ENCODE results near the gene BSND. TPM values are rescaled to one million over a fixed set of nuclear protein-coding genes. Genes with fewer than 3 reads are reported as not detected.
A peak's percentile ranks its signal among the peaks of the same experiment; 100 is the strongest.

Gene BSND
- total RNA-seq, 4 donors from 2014 or later = not detected

- DNase-seq (ENCODE audit: low spot score in 2 of 2) = no peak
- TF ChIP-seq, protein P1, sequence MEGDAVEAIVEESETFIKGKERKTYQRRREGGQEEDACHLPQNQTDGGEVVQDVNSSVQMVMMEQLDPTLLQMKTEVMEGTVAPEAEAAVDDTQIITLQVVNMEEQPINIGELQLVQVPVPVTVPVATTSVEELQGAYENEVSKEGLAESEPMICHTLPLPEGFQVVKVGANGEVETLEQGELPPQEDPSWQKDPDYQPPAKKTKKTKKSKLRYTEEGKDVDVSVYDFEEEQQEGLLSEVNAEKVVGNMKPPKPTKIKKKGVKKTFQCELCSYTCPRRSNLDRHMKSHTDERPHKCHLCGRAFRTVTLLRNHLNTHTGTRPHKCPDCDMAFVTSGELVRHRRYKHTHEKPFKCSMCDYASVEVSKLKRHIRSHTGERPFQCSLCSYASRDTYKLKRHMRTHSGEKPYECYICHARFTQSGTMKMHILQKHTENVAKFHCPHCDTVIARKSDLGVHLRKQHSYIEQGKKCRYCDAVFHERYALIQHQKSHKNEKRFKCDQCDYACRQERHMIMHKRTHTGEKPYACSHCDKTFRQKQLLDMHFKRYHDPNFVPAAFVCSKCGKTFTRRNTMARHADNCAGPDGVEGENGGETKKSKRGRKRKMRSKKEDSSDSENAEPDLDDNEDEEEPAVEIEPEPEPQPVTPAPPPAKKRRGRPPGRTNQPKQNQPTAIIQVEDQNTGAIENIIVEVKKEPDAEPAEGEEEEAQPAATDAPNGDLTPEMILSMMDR (IDR thresholded peaks at IDR 0.05) = no peak
- no peak overlapping the region for H3K4me3 ChIP-seq (ENCODE audit: low read depth, poor library complexity, severe bottlenecking)
- 78 to 85% methylated on average over 9 of the region's 9 CpGs for WGBS, 2 donors
- intact Hi-C loops (cut with DNase I; ENCODE audit: low total_unique reads) = loop anchor here (10.0 kb wide), 2 partner anchors 51 to 501 kb away; no protein-coding TSS in a partner anchor
These were observed 2.9 kb upstream of the BSND start for GRCh38 chr1:54995835-54996234.

DNA sequence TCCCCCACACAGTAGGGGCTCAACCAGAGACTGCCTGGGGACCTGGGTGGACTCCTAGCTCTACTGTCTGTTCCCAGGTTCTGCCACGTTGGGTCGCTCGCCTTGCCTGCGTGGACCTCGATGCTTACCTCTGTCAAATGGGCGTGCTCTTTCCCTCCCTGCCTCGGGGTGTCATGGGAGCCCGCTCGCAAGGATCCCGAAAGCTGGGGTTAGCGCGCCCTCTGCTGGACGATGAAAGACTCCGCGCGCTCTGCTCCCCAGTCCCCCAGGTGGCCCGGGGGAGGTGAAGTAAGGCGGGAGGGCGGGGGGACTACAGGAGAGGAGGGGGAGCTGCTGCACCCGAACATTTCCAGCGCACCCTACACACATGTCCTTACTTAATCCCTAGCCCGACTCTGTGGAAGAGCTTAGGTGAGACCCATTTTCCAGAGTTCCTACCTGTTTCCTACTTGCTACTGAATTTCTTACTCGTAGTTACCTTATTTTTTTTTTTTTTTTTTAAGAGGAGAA lies 2.3 kb upstream of the BSND start:
- 4% methylated on average over 23 of the region's 23 CpGs for WGBS, 2 donors
- intact Hi-C loops (cut with DNase I; ENCODE audit: low total_unique reads) = loop anchor here (10.0 kb wide), 2 partner anchors 52 to 502 kb away; no protein-coding TSS in a partner anchor

GRCh38 chr1:54996869-54997710 lies 1.6 kb upstream of the BSND start:
- 17 to 27% methylated on average over 43 to 46 of the region's 46 CpGs for WGBS, 2 donors
- intact Hi-C loops (cut with DNase I; ENCODE audit: low total_unique reads) = loop anchor here (10.0 kb wide), 2 partner anchors 52 to 502 kb away; no protein-coding TSS in a partner anchor
- no peak for DNase-seq (ENCODE audit: low spot score in 2 of 2)
- H3K4me3 ChIP-seq (ENCODE audit: low read depth, poor library complexity, severe bottlenecking) = no peak overlapping the region
- TF ChIP-seq, protein P1 (IDR thresholded peaks at IDR 0.05) = no peak
- TF ChIP-seq POLR2A (IDR thresholded peaks at IDR 0.05) = no peak

More for the DNA sequence above, 2.3 kb upstream of the BSND start:
- DNase-seq (ENCODE audit: low spot score in 2 of 2) = peak; percentile 28 to 94
- H3K4me3 ChIP-seq (ENCODE audit: low read depth, poor library complexity, severe bottlenecking) = no peak overlapping the region
- TF ChIP-seq POLR2A (IDR thresholded peaks at IDR 0.05) = no peak
- TF ChIP-seq, protein P1 (IDR thresholded peaks at IDR 0.05) = peak in 1 of 3 donors; percentile 83

- no peak for DNase-seq (ENCODE audit: low spot score in 2 of 2)
- WGBS, 2 donors = 82 to 86% methylated on average over 6 of the region's 6 CpGs
- TF ChIP-seq, protein P1 (IDR thresholded peaks at IDR 0.05) = no peak
- no peak for TF ChIP-seq POLR2A (IDR thresholded peaks at IDR 0.05)
- intact Hi-C loops (cut with DNase I; ENCODE audit: low total_unique reads) = loop anchor here (10.0 kb wide), 2 partner anchors 53 to 503 kb away; no protein-coding TSS in a partner anchor
- H3K4me3 ChIP-seq (ENCODE audit: low read depth, poor library complexity, severe bottlenecking) = no peak overlapping the region
These were observed 1.1 kb upstream of the BSND start for GRCh38 chr1:54997711-54997986.

DNA sequence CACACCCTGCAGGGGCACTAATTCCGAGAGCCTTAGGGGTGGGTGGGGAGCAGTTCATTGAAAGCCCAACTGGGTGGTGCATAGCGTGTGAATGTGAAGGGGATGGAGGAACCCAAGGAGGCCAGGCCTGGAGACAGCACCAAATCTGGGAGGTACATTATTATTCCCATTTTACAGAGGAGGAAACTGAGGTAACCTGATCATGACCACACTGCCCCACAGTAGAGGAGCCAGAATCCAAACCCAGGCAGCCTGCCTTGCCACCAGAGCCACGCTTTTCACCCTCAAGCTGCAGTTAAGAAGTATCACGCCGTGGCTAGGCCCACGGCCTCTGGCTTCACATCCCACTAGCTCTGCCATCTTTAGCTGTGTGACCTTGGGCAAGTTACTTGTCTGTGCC lies 633 bp upstream of the BSND start:
- 89 to 94% methylated on average over 6 of the region's 6 CpGs for WGBS, 2 donors
- TF ChIP-seq, protein P1 (IDR thresholded peaks at IDR 0.05) = no peak
- no peak for TF ChIP-seq POLR2A (IDR thresholded peaks at IDR 0.05)
- H3K4me3 ChIP-seq (ENCODE audit: low read depth, poor library complexity, severe bottlenecking) = no peak overlapping the region
- DNase-seq (ENCODE audit: low spot score in 2 of 2) = no peak
- intact Hi-C loops (cut with DNase I; ENCODE audit: low total_unique reads) = loop anchor here (10.0 kb wide), 2 partner anchors 53 to 503 kb away; no protein-coding TSS in a partner anchor
